Testis (tissue), 2 donors: Measurements from ENCODE around the gene ZSWIM5.

ENCODE experiments used
- CTCF ChIP-seq, 3 experiments: fragments of 450-650 bp in 2 of 3; fragments of 200-600 bp in 1 of 3; sonication (generic) in 1 of 3; IDR thresholded peaks; one replicate each; pipeline ENCODE4 v1.5.1; 2016 to 2019; ENCODE audit warnings: antibody characterized with exemption in 3 of 3, mild to moderate bottlenecking in 2 of 3, moderate library complexity in 1 of 3
- POLR2A ChIP-seq: fragments of 450-650 bp; IDR thresholded peaks from one replicate; pipeline ENCODE4 v1.6.1; 2017; ENCODE audit warnings: antibody characterized with exemption, mild to moderate bottlenecking, moderate library complexity

- TF ChIP-seq CTCF (IDR thresholded peaks at IDR 0.05) (no peak), POLR2A (no peak)
Observed at GRCh38 chr1:45013551-45014209, 192.7 kb downstream of the ZSWIM5 start.
